ENCODE data around the gene CCNA2. TPM values are rescaled to one million over a fixed set of nuclear protein-coding genes. Genes with fewer than 3 reads are reported as not detected.

The CCNA2 gene
- total and polyA plus RNA-seq, 8 donors = 0.19 to 1.5 (median 0.54) TPM

DNA sequence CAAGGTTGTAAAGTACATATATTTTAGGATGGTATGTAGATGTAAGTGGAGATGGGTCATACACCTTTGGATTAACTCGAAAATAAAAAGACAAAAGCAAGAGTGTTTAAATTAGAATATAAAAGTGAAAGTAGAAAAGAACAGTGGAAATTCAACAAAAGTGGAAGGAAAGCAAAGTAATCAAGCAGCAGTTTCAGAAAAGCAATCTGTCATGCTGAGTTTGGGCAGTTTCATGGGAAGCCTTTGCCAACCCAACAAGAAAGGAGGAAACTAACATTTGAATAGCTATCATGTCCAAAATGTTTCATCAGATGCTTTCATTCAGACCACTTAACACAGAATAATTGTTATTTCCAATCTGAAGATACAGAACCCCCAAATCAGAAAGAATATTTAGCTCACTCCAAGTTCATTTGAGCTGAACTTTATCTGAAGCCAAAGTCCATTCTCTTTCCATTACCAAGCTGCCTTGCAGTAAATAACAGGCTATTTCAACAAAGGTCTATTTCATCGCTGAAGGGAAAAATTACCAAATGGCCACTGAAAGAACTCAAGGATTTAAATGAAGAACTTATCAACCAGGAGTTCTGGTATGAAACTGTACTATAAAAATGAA is 24.4 kb downstream of the CCNA2 start:
- no peak overlapping the region for H3K27ac ChIP-seq
- DNase-seq = no peak
- no peaks in the 10 kb centered on the region for H3K9me3 ChIP-seq
- no peak for ATAC-seq
- WGBS, 2 donors = 59 to 84% methylated on average over 2 of the region's 2 CpGs
- H3K36me3 ChIP-seq = peaks cover 0 to 5% (median 0%) of the 10 kb centered on the region in 3 donors
- intact Hi-C loops (cut with DNase I) = no loop called here
- peaks cover 6 to 8% (median 7%) of the 10 kb centered on the region in 3 donors for H3K4me1 ChIP-seq
- H3K27me3 ChIP-seq = peaks cover 0 to 3% (median 0%) of the 10 kb centered on the region in 4 donors
- TF ChIP-seq, protein P1, sequence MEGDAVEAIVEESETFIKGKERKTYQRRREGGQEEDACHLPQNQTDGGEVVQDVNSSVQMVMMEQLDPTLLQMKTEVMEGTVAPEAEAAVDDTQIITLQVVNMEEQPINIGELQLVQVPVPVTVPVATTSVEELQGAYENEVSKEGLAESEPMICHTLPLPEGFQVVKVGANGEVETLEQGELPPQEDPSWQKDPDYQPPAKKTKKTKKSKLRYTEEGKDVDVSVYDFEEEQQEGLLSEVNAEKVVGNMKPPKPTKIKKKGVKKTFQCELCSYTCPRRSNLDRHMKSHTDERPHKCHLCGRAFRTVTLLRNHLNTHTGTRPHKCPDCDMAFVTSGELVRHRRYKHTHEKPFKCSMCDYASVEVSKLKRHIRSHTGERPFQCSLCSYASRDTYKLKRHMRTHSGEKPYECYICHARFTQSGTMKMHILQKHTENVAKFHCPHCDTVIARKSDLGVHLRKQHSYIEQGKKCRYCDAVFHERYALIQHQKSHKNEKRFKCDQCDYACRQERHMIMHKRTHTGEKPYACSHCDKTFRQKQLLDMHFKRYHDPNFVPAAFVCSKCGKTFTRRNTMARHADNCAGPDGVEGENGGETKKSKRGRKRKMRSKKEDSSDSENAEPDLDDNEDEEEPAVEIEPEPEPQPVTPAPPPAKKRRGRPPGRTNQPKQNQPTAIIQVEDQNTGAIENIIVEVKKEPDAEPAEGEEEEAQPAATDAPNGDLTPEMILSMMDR (IDR thresholded peaks at IDR 0.05) = no peak
- no peak for FAIRE-seq
- H3K4me3 ChIP-seq = no peak overlapping the region

DNA sequence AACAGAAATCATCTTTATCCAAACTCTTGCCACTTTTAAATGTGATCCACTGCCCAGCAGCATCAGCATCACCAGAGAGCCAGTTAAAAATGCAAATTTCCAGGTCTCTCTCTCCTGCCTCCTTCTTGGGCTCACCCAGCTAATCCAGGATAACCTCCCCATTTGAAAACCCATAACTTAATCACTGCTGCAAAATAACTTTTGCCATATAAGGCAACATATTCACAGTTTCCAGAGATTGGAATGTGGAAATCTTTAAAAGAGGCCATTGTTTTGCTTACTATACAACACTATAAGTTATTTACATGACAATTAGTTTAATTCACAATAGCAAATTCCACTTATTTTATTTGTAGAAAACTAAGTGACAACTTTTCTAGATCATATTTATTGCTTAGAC is 27.4 kb downstream of the CCNA2 start:
- no peak overlapping the region for H3K4me3 ChIP-seq
- no peaks in the 10 kb centered on the region for H3K36me3 ChIP-seq
- H3K27me3 ChIP-seq = peaks cover 0 to 3% (median 0%) of the 10 kb centered on the region in 4 donors
- H3K4me1 ChIP-seq = peaks cover 0 to 4% (median 0%) of the 10 kb centered on the region in 3 donors
- DNase-seq (no peak), FAIRE-seq (no peak), ATAC-seq (no peak)
- H3K9me3 ChIP-seq = no peaks in the 10 kb centered on the region
- intact Hi-C loops (cut with DNase I) = no loop called here
- TF ChIP-seq, protein P1 (IDR thresholded peaks at IDR 0.05) = no peak
- no peak overlapping the region for H3K27ac ChIP-seq

DNA sequence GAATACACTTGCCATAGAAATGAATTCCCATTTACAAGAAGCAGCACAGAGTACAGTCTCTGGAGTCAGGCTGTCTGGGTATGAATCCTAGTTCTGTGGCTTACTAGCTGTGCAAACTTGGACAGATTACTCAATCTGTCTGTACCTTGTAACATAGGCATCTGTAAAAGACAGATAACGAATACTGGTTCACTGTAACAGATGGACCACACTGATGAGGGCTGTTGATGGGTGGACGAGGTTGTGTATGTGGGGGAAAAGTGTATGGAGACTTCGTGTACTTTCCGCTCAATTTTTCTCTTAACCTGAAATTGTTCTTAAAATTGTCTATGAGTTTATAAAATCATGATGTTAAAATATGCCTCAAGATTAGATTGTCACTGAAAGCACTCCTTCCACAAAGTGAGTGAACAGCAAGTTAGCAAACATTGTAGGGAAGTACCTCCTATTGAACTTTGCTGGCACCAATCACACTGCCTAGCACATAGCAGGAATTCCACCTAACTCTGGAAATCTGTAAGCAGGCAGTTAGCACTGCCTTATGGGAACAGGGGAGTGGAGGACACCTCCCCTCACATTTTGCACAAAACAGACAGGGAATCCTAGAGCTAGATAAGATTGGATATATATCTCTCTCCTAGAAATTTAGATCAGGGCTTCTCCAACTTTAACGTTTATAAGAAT is 29.0 kb downstream of the CCNA2 start:
- no peak for ATAC-seq
- FAIRE-seq = no peak
- intact Hi-C loops (cut with DNase I) = no loop called here
- 53 to 54% methylated on average over 5 of the region's 5 CpGs for WGBS, 2 donors
- Histone ChIP-seq H3K4me1 (no peaks in the 10 kb centered on the region), H3K27ac (no peak overlapping the region), H3K4me3 (no peak overlapping the region), H3K9me3 (no peaks in the 10 kb centered on the region), H3K27me3 (peaks cover 0 to 3% (median 0%) of the 10 kb centered on the region in 4 donors), H3K36me3 (no peaks in the 10 kb centered on the region)
- TF ChIP-seq, protein P1 (IDR thresholded peaks at IDR 0.05) = no peak
- no peak for DNase-seq

DNA sequence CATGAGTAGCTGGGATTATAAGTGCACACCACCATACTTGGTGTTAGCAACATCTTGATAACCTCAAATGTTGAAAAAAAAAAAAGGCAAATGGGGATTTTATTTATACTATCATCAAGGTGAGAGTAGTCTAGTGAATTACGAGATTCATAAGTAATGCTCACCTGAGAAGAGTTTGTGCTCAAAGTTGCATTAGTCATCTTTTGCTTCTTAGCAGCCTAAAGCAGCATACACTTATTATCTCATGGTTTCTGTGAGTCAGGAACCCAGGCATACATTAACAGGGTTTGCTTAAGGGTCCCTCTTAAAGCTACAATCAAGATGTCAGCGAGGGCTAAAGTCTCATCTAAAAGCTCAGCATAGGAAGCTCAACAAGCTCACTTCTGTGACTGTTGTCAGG is 30.7 kb downstream of the CCNA2 start:
- H3K27me3 ChIP-seq = peaks cover 0 to 3% (median 0%) of the 10 kb centered on the region in 4 donors
- TF ChIP-seq, protein P1 (IDR thresholded peaks at IDR 0.05) = no peak
- H3K9me3 ChIP-seq = no peaks in the 10 kb centered on the region
- no peak overlapping the region for H3K4me3 ChIP-seq
- DNase-seq = no peak
- ATAC-seq = no peak
- FAIRE-seq = no peak
- intact Hi-C loops (cut with DNase I) = no loop called here
- 69 to 76% methylated on average over 2 of the region's 2 CpGs for WGBS, 2 donors
- H3K27ac ChIP-seq = no peak overlapping the region
- no peaks in the 10 kb centered on the region for H3K4me1 ChIP-seq
- H3K36me3 ChIP-seq = no peaks in the 10 kb centered on the region

DNA sequence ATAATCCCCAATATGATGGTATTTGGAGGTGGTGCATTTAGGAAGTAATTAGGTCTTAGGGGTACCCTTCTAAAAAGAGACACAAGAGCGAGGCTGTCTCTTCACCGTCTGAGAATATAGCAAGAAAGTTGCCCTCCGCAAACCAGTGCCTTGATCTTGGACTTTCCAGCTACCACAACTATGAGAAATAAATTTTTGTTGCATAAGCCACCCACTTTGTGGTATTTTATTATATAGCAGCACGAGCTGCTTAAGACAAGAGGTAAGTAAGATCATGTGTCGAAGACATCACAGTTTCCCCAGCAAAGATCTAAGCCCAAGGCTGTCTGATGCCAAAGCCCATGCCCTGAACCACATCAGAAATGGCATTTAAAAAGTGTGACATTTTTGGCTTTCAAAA is 32.2 kb downstream of the CCNA2 start:
- 84 to 85% methylated on average over 5 of the region's 5 CpGs for WGBS, 2 donors
- no peak for FAIRE-seq
- TF ChIP-seq, protein P1 (IDR thresholded peaks at IDR 0.05) = no peak
- H3K4me3 ChIP-seq = no peak overlapping the region
- H3K27ac ChIP-seq = no peak overlapping the region
- no peak for DNase-seq
- ATAC-seq = no peak
- intact Hi-C loops (cut with DNase I) = no loop called here
- H3K36me3 ChIP-seq = no peaks in the 10 kb centered on the region
- no peaks in the 10 kb centered on the region for H3K4me1 ChIP-seq
- peaks cover 0 to under 1% (median 0%) of the 10 kb centered on the region in 4 donors for H3K27me3 ChIP-seq
- H3K9me3 ChIP-seq = no peaks in the 10 kb centered on the region
